Panc1 (cell line): Measurements from ENCODE around the gene APLP1. TPM values are rescaled to one million over a fixed set of nuclear protein-coding genes. Genes with fewer than 3 reads are reported as not detected.
A peak's percentile ranks its signal among the peaks of the same experiment; 100 is the strongest.

ENCODE experiments used
- ATAC-seq: fragments of 200-7000 bp; cut with Tn5 transposase; 2 replicates; pipeline ENCODE4 v1.9.1; 2020; ENCODE audit warnings: mild to moderate bottlenecking, moderate library complexity
- BruUV-seq: library from RNA; stranded (reverse); fragments of 400-500 nt; replicated peaks from 2 replicates; lab custom pipeline; 2021; lab: Mats Ljungman, UMichigan
- CTCF ChIA-PET: fragments of 300-600 bp; sonication (Branson Sonifier 250); formaldehyde crosslinking; loops from one replicate; lab custom pipeline; 2022; ENCODE audit warnings: antibody characterized with exemption; lab: Charles Lee
- POLR2A ChIA-PET: fragments of 300-600 bp; sonication (Branson Sonifier 250); formaldehyde crosslinking; loops from one replicate; lab custom pipeline; 2022; ENCODE audit warnings: antibody characterized with exemption; lab: Charles Lee
- DNase-seq: peaks from one replicate; pipeline ENCODE4 v3.0.0-alpha.2; 2010; ENCODE audit warnings: low read depth, low spot score
- H3K27ac ChIP-seq: 2 replicates; pipeline ENCODE4 v1.5.1; 2011; ENCODE audit warnings: mild to moderate bottlenecking, low read length, inconsistent platforms
- H3K27me3 ChIP-seq: fragments of 200-500 bp; sonication (Bioruptor generic); 2 replicates; pipeline ENCODE4 v1.6.0; 2014; ENCODE audit warnings: low read length, inconsistent platforms; ENCODE audit not compliant: control insufficient read depth, insufficient read depth
- H3K36me3 ChIP-seq: fragments of 200-500 bp; sonication (Bioruptor generic); 2 replicates; pipeline ENCODE4 v1.5.1; 2014; ENCODE audit warnings: inconsistent platforms, mild to moderate bottlenecking, low read length, moderate library complexity; ENCODE audit not compliant: control insufficient read depth, insufficient read depth
- H3K4me1 ChIP-seq: 2 replicates; pipeline ENCODE4 v1.5.1; 2011; ENCODE audit warnings: inconsistent platforms, mild to moderate bottlenecking, low read length, moderate library complexity; ENCODE audit not compliant: control insufficient read depth, insufficient read depth
- H3K4me3 ChIP-seq, 2 experiments: 2 replicates each; pipeline ENCODE4 v1.5.1; 2011 to 2012; ENCODE audit warnings: low read depth in 2 of 2, low read length in 2 of 2, mild to moderate bottlenecking in 2 of 2, inconsistent platforms in 1 of 2, moderate library complexity in 1 of 2
- H3K9me3 ChIP-seq: fragments of 200-500 bp; sonication (Bioruptor generic); 2 replicates; pipeline ENCODE4 v1.5.1; 2014; ENCODE audit warnings: low read depth, mild to moderate bottlenecking, inconsistent platforms, low read length, moderate library complexity; ENCODE audit not compliant: control insufficient read depth, insufficient read depth
- POLR2AphosphoS5 ChIP-seq: IDR thresholded peaks from 2 replicates; pipeline ENCODE4 v1.6.1; 2012; ENCODE audit warnings: mild to moderate bottlenecking, low read depth, low read length, moderate library complexity
- SIN3A ChIP-seq: IDR thresholded peaks from 2 replicates; pipeline ENCODE4 v1.6.1; 2012; ENCODE audit warnings: low read depth, mild to moderate bottlenecking, low read length, moderate library complexity, borderline replicate concordance; ENCODE audit not compliant: insufficient read depth
- TCF7L2 ChIP-seq: IDR thresholded peaks from 2 replicates; pipeline ENCODE4 v1.6.1; 2011; ENCODE audit warnings: mild to moderate bottlenecking, low read depth, low read length, inconsistent platforms
- in situ Hi-C: cut with HindIII; loops from 2 replicates; pipeline ENCODE4 v1.10.0; 2016; ENCODE audit warnings: low sequenced_read_pairs, low pct_unique_long_range_greater_than_20kb
- intact Hi-C: fragments of 100-400 bp; cut with micrococcal nuclease; formaldehyde crosslinking; loops from one replicate; pipeline ENCODE4 v1.10.0; 2022; ENCODE audit not compliant: unreplicated experiment
- total RNA-seq: library from RNA; stranded (reverse); gene quantifications from one replicate; pipeline ENCODE4 v1.2.1, GENCODE V29; 2021; ENCODE audit not compliant: unreplicated experiment
- TF ChIP-seq, protein P1 (sequence below): fragments of 450-650 bp; IDR thresholded peaks from 2 replicates; pipeline ENCODE4 v1.5.1; 2017; ENCODE audit warnings: mild to moderate bottlenecking
- TF ChIP-seq, protein P2 (sequence below), 2 experiments: IDR thresholded peaks; 2 replicates each; pipeline ENCODE4 v1.6.1; 2011 to 2012; ENCODE audit warnings: low read depth in 2 of 2, control low read depth in 1 of 2, low read length in 1 of 2, mild to moderate bottlenecking in 1 of 2, moderate library complexity in 1 of 2; ENCODE audit not compliant: insufficient read depth in 1 of 2

APLP1 gene
- total RNA-seq, 1 experiment from 2014 or later: 74.6 TPM

GRCh38 chr19:35851213-35852028, 17.0 kb upstream of the APLP1 start:
- Histone ChIP-seq H3K9me3 (no peaks in the 10 kb centered on the region), H3K27me3 (no peaks in the 10 kb centered on the region), H3K4me1 (peaks cover 7% of the 10 kb centered on the region), H3K27ac (no peak overlapping the region), H3K36me3 (no peaks in the 10 kb centered on the region), H3K4me3 (no peak overlapping the region)
- intact Hi-C loops: no loop called here
- CTCF ChIA-PET: interaction anchor here (0.6 to 1.1 kb wide), 2 partner anchors 17 to 1600 kb away, joined by 3 read pairs; no protein-coding TSS in a partner anchor
- DNase-seq: no peak
- no peak for ATAC-seq
- no TSS peak for BruUV-seq
- POLR2A ChIA-PET: no interaction called here
- in situ Hi-C loops: loop anchor here (10.0 kb wide), 1 partner anchor 63 kb away; no protein-coding TSS in a partner anchor
- TF ChIP-seq, protein P1, sequence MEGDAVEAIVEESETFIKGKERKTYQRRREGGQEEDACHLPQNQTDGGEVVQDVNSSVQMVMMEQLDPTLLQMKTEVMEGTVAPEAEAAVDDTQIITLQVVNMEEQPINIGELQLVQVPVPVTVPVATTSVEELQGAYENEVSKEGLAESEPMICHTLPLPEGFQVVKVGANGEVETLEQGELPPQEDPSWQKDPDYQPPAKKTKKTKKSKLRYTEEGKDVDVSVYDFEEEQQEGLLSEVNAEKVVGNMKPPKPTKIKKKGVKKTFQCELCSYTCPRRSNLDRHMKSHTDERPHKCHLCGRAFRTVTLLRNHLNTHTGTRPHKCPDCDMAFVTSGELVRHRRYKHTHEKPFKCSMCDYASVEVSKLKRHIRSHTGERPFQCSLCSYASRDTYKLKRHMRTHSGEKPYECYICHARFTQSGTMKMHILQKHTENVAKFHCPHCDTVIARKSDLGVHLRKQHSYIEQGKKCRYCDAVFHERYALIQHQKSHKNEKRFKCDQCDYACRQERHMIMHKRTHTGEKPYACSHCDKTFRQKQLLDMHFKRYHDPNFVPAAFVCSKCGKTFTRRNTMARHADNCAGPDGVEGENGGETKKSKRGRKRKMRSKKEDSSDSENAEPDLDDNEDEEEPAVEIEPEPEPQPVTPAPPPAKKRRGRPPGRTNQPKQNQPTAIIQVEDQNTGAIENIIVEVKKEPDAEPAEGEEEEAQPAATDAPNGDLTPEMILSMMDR: peak; percentile 78; the same call in 1 of the 2 replicates
- TF ChIP-seq TCF7L2: no peak

DNA sequence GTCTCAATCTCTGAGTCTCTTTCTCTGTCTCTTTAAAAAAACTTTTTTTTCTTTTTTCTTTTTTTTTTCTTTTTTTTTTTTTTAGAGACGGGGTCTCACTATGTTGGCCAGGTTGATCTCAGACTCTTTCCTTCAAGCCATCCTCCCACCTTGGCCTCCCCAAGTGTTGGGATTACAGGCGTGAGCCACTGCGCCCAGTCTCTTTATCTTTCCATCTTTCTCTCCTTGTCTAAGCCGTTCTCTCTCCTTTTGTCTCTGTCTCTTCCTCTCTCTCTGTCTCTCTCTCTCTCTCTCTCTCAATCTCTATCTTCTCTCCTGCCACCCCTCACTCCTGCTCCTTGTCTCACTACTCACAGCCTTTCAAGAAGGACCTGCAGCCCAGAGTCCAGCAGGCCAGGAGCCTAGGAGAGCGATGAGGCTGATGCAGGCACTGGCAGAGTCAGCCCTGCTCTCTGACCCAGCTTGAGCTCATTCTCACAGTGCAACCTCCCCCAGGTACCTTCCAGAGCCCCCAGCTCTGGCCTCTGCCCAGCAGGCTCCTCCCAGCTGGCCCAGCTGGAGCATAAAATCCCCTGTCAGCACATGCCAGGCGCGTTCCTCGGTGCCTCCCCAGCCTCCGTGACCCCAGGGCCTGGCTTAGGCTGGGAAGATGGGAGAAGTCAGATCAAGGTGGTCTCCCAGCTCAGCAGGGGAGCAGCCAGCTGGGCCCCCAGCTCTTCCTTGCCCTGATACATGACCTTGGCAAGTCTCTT, 16.2 kb upstream of the APLP1 start, which contains the start of gene NPHS1:
Gene NPHS1, minus strand, starts transcription at position 476 of the 752 bp plus-strand sequence. CDS start 667 bp downstream, outside the sequence.
- ChIA-PET CTCF (interaction anchor here (0.6 to 1.1 kb wide), 2 partner anchors 18 to 170 kb away, joined by 3 to 11 read pairs; no protein-coding TSS in a partner anchor), POLR2A (interaction anchor here (0.7 kb wide), 1 partner anchor 145 kb away, joined by 4 read pairs; no protein-coding TSS in a partner anchor)
- intact Hi-C loops (no loop called here), in situ Hi-C loops (loop anchor here (10.0 kb wide), 1 partner anchor 63 kb away; no protein-coding TSS in a partner anchor)
- ATAC-seq: no peak
- BruUV-seq: no TSS peak
- no peak for DNase-seq
- Histone ChIP-seq H3K36me3 (no peaks in the 10 kb centered on the region), H3K4me3 (no peak within 1 kb of the TSS), H3K9me3 (no peaks in the 10 kb centered on the region), H3K27me3 (no peaks in the 10 kb centered on the region), H3K27ac (no peak within 1 kb of the TSS), H3K4me1 (peaks cover 5% of the 10 kb centered on the region; the same call in 1 of the 2 replicates)
- TF ChIP-seq SIN3A: no peak
- TF ChIP-seq, protein P2, sequence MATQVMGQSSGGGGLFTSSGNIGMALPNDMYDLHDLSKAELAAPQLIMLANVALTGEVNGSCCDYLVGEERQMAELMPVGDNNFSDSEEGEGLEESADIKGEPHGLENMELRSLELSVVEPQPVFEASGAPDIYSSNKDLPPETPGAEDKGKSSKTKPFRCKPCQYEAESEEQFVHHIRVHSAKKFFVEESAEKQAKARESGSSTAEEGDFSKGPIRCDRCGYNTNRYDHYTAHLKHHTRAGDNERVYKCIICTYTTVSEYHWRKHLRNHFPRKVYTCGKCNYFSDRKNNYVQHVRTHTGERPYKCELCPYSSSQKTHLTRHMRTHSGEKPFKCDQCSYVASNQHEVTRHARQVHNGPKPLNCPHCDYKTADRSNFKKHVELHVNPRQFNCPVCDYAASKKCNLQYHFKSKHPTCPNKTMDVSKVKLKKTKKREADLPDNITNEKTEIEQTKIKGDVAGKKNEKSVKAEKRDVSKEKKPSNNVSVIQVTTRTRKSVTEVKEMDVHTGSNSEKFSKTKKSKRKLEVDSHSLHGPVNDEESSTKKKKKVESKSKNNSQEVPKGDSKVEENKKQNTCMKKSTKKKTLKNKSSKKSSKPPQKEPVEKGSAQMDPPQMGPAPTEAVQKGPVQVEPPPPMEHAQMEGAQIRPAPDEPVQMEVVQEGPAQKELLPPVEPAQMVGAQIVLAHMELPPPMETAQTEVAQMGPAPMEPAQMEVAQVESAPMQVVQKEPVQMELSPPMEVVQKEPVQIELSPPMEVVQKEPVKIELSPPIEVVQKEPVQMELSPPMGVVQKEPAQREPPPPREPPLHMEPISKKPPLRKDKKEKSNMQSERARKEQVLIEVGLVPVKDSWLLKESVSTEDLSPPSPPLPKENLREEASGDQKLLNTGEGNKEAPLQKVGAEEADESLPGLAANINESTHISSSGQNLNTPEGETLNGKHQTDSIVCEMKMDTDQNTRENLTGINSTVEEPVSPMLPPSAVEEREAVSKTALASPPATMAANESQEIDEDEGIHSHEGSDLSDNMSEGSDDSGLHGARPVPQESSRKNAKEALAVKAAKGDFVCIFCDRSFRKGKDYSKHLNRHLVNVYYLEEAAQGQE (IDR thresholded peaks at IDR 0.05; ENCODE audit: insufficient read depth in 1 of 2, low read depth in 2 of 2, low read length in 1 of 2): no peak
- no peak for TF ChIP-seq TCF7L2
- TF ChIP-seq, protein P1: no peak
- TF ChIP-seq POLR2AphosphoS5: no peak
